Measurements from ENCODE around the gene WNT7B.

The WNT7B gene

GRCh38 chr22:45884201-45885062 is 92.5 kb downstream of the WNT7B start:
- DNase-seq: no peak

- no peak for DNase-seq
Measured at GRCh38 chr22:45883811-45884170, 93.2 kb downstream of the WNT7B start.

- no peak for DNase-seq
Measured at GRCh38 chr22:45882881-45883810, 93.8 kb downstream of the WNT7B start.

- DNase-seq: no peak
Measured at GRCh38 chr22:45881524-45881875, 95.5 kb downstream of the WNT7B start.

GRCh38 chr22:45880716-45881523 is 96.0 kb downstream of the WNT7B start:
- no peak for DNase-seq

- no peak for DNase-seq
Measured at GRCh38 chr22:45880091-45880715, 96.8 kb downstream of the WNT7B start.

GRCh38 chr22:45879552-45879949 is 97.4 kb downstream of the WNT7B start:
- DNase-seq: no peak

- DNase-seq: no peak
Measured at GRCh38 chr22:45878901-45879551, 97.9 kb downstream of the WNT7B start.

GRCh38 chr22:45878051-45878781 is 98.7 kb downstream of the WNT7B start:
- DNase-seq: no peak

- no peak for DNase-seq
Measured at GRCh38 chr22:45877651-45878050, 99.3 kb downstream of the WNT7B start.

- DNase-seq: no peak
Measured at GRCh38 chr22:45877036-45877380, 100.0 kb downstream of the WNT7B start.

GRCh38 chr22:45876136-45877035 is 100.6 kb downstream of the WNT7B start:
- DNase-seq: no peak

GRCh38 chr22:45872659-45873263 is 104.2 kb downstream of the WNT7B start:
- no peak for DNase-seq

GRCh38 chr22:45871721-45872120 is 105.2 kb downstream of the WNT7B start:
- no peak for DNase-seq
